ENCODE results near the gene ARL15.

DNA sequence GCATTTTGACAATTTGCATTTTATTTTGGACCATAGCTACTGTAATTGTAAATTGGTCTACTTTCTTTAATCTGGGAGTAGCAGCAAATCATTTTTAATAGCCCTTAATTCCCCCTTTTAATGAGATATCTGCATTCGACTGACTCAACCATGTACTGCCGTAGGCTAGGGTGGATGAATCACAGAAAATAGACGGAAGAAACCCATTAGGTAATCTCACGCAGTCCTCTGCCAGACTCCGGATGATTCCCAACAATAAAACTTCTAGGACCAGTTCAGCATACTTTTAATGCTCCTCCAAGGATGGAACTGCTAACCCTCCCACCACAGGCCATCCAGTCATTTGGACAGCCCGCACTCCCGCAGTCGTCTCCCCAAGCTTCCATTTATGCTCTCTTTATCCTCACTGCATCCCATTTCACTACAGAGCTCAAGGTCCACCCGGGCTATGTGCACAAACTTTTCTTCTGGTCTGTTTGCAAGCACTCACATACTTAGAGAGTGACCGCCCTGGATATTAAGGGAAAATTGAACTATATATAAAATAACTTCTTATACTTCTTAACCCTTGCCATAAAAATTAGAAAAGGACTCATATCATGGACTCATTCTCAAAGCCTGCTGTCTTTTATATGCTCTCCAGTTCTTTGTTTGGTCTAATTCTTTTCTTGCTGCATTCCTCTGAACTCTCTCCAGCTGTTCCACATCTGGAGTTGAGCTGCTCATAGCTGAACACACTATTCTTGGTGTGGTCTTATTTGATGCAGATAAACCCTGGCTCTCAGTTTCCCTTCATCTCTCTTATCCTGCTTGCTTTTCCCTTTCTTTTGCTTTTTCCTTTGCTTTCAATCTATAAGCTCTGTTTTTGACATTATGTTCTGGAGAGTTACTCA is 326.6 kb downstream of the ARL15 start:
- TF ChIP-seq, protein P1, sequence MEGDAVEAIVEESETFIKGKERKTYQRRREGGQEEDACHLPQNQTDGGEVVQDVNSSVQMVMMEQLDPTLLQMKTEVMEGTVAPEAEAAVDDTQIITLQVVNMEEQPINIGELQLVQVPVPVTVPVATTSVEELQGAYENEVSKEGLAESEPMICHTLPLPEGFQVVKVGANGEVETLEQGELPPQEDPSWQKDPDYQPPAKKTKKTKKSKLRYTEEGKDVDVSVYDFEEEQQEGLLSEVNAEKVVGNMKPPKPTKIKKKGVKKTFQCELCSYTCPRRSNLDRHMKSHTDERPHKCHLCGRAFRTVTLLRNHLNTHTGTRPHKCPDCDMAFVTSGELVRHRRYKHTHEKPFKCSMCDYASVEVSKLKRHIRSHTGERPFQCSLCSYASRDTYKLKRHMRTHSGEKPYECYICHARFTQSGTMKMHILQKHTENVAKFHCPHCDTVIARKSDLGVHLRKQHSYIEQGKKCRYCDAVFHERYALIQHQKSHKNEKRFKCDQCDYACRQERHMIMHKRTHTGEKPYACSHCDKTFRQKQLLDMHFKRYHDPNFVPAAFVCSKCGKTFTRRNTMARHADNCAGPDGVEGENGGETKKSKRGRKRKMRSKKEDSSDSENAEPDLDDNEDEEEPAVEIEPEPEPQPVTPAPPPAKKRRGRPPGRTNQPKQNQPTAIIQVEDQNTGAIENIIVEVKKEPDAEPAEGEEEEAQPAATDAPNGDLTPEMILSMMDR (conservative IDR thresholded peaks at IDR 0.05; ENCODE audit: low read depth, low read length): no peak
- TF ChIP-seq CHD1 (IDR thresholded peaks at IDR 0.05; ENCODE audit: low read depth, low read length) (no peak), FOS (IDR thresholded peaks at IDR 0.05; ENCODE audit: low read depth, low read length) (no peak), MAFK (IDR thresholded peaks at IDR 0.05; ENCODE audit: low read depth, low read length) (no peak)
